Measurements from ENCODE around the gene SIDT1. TPM values are rescaled to one million over a fixed set of nuclear protein-coding genes. Genes with fewer than 3 reads are reported as not detected.
A peak's percentile ranks its signal among the peaks of the same experiment; 100 is the strongest.

SIDT1 gene
- total RNA-seq, 1 donor from 2014 or later: 3.1 TPM

- no peak for DNase-seq
Measured at GRCh38 chr3:113546414-113546893, 14.1 kb downstream of the SIDT1 start.

GRCh38 chr3:113548501-113548900 is 16.1 kb downstream of the SIDT1 start:
- DNase-seq: no peak

- DNase-seq: no peak
Measured at GRCh38 chr3:113551820-113552219, 19.5 kb downstream of the SIDT1 start.

GRCh38 chr3:113552851-113553250 is 20.5 kb downstream of the SIDT1 start:
- DNase-seq: no peak

GRCh38 chr3:113555138-113555537 is 22.8 kb downstream of the SIDT1 start:
- no peak for DNase-seq

GRCh38 chr3:113556316-113556945 is 24.1 kb downstream of the SIDT1 start:
- no peak for DNase-seq

- no peak for DNase-seq
Measured at GRCh38 chr3:113556946-113557335, 24.6 kb downstream of the SIDT1 start.

- DNase-seq: no peak
Measured at GRCh38 chr3:113557374-113557773, 25.0 kb downstream of the SIDT1 start.

GRCh38 chr3:113559009-113559408 is 26.7 kb downstream of the SIDT1 start:
- DNase-seq: no peak

GRCh38 chr3:113560271-113560670 is 27.9 kb downstream of the SIDT1 start:
- no peak for DNase-seq

GRCh38 chr3:113560831-113561623 is 28.7 kb downstream of the SIDT1 start:
- peak; percentile 40 for DNase-seq

- no peak for DNase-seq
Measured at GRCh38 chr3:113565555-113565954, 33.2 kb downstream of the SIDT1 start.

GRCh38 chr3:113570158-113570557 is 37.8 kb downstream of the SIDT1 start:
- DNase-seq: no peak

GRCh38 chr3:113571360-113571759 is 39.0 kb downstream of the SIDT1 start:
- no peak for DNase-seq

- DNase-seq: no peak
Measured at GRCh38 chr3:113573728-113574127, 41.4 kb downstream of the SIDT1 start.

- no peak for DNase-seq
Measured at GRCh38 chr3:113574213-113574612, 41.9 kb downstream of the SIDT1 start.

- peak; percentile 7 for DNase-seq
Measured at GRCh38 chr3:113575206-113575605, 42.9 kb downstream of the SIDT1 start.

- no peak for DNase-seq
Measured at GRCh38 chr3:113585228-113585627, 52.9 kb downstream of the SIDT1 start.

- no peak for DNase-seq
Measured at GRCh38 chr3:113585720-113586119, 53.4 kb downstream of the SIDT1 start.

GRCh38 chr3:113588806-113589205 is 56.5 kb downstream of the SIDT1 start:
- DNase-seq: peak; percentile 52

- DNase-seq: no peak
Measured at GRCh38 chr3:113589971-113590370, 57.6 kb downstream of the SIDT1 start.

GRCh38 chr3:113590983-113591382 is 58.6 kb downstream of the SIDT1 start:
- no peak for DNase-seq

GRCh38 chr3:113594066-113594465 is 61.7 kb downstream of the SIDT1 start:
- DNase-seq: peak; percentile 34

Data from tongue (tissue), 2 donors.